Inflammatory macrophage (primary cell): ENCODE measurements around the gene KRT1.

Experiments
- DNase-seq, 2 donors: peaks; one replicate each; pipeline ENCODE4 v3.0.0-alpha.2; 2020 to 2022

Gene KRT1

DNA sequence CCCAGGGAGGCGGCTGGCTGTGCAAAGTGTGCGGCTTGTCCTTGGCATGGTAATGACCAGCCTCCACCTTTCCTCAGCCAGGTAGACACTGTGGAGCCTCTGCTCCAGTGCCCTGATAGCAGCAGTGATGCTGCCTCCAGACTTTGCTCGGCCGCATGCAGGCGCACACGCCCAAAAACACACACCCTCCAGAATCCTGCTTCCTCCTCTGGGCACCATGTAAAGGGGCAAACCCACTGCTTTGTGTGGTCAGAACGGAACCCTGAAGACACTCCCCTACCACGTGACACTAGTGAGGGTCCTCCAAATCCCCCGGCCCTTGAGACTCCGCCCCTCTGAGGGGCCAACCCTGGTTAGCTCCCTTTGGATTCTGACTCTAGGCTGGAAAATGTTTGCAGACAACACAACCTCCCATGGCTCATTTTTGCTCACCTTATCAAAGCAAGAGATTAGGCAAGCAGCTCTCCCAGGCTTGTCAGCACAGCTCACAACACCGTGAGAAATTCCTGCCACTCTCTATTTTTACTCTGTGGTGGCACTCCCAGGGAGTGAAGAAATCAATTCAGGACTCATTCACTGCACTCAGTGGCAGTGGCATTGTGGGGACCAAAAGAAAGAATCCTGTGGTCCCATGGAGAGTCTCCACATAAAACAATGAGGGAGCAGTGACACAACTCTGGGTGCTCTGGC is 18.6 kb upstream of the KRT1 start:
- no peak for DNase-seq

DNA sequence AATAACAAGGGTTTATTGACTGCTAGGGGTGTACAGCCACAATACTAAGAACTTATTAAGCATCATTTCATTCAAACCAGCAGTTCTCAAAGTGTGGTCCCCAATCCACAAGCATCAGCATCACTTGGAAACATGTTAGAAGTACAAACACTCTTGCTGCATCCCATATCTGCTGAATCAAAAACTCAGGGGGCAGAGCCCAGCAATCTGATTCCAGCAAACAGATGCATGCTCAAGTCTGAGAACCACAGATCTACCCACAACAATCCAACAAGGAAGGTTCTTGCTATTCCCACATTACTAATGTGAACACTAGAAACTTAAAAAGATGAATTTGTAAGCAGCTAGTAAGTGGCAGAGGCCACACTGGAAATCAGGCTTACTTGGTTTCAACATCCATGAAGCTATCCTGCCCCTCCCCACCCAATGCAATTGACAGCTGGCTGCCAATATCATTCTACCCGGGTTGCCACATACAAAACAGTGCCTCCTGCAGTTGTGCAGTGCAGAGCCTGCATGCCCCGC is 16.9 kb upstream of the KRT1 start:
- DNase-seq: no peak

DNA sequence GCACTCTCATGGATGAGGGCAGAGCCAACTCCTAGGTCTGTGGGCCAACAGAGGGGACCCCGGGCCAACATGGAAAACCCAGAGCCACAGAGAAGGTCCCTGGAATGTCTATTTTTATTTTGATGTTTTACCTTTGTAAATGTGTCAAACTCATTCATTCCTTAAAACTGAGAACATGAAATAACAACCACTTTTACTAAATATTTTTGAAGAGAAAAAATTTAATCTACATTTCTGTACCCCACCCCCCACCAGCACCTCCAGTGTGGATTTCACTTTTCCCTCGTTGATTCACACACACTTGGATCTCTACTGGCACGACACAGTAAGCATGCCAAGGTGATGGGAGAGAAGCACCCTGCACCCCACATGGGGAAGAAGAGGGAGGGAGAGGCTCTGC is 16.4 kb upstream of the KRT1 start:
- no peak for DNase-seq

DNA sequence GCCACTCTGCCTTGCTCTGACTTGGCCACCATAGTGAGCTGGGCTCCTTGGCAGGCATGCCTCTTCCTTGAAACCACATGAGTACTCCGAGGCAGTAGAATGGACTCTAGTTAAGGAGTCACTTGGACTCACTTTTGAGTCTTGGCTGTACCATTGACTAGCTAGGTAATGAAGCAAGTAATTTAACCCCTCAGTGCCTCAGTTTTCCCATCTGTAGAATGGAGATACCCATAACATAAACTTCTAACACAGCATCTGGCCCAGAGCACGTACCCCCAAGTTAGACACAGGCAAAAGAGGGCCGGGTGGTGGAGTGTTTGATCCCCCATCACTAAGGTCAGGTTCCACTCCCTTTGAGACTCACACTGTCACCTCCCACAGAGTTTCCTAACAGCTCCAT is 14.8 kb upstream of the KRT1 start:
- DNase-seq: no peak

DNA sequence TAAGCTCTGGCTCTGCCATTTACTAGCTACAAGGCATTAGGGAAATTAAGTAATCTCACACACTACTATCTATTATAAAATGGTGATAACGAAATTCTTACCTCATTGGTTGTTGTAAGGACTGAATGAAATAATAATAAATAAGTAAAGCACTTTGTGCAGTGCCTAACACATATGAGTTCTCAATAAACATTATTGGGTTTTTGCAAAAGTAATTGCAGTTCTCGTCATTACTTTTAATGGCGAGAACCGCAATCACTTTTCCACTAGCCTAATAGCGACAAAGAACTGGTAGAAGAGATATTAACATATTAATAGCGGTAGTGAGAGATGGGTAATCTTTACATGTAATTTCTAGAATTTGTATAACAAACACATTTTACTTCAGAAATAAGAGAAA is 13.9 kb upstream of the KRT1 start:
- no peak for DNase-seq

DNA sequence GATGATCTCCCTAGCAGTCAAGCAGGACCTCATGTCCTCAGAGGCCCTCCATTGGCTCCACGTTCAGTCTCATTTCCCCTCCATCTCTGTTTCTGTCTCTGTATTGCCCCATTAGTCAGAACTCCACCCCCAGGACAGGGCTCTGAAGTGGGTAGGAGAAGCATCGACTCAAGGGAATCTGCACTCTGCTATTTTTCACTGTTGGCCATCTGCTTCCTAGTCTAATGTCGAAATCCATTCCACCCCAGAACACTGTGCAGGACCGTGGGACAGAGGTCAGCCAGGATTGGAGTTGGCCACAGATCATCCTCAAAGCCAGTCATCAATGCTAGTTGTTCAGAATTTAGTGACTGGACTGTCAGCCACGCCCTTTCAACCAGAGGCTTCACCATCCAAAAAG is 13.1 kb upstream of the KRT1 start:
- DNase-seq: no peak

DNA sequence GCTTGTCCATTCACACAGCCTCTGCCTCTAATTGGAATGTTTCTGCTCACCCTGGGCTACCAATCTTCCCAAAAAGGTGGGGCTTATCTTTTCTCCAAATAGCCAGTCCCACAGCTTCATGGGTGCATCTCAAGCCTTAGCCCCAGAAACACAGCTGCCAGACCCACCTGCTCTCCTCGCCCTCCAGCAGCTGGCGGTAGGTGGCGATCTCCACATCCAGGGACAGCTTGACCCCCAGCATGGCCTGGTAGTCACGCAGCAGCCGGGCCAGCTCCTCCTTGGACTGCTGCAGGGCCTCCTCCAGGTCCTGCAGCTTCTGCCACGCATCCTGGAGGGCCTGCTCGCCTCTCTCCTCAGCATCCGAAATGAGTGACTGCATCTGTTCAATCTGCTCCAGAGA is 12.0 kb upstream of the KRT1 start:
- no peak for DNase-seq

DNA sequence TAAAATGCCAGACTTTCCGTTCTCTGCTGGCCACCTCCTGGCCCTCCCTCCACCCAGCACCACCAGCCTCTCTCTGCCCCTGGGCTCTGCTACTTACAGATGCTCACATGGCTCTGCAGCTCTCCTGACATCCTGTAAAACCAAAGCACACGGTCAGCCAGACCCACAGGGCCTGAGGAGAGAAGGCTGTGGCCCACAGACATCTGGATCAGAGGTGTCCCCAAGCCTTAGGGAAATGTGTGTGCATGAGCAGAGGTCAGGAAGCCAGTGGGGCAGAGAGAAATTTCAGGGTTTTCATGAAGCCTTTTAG is 11.6 kb upstream of the KRT1 start:
- no peak for DNase-seq

DNA sequence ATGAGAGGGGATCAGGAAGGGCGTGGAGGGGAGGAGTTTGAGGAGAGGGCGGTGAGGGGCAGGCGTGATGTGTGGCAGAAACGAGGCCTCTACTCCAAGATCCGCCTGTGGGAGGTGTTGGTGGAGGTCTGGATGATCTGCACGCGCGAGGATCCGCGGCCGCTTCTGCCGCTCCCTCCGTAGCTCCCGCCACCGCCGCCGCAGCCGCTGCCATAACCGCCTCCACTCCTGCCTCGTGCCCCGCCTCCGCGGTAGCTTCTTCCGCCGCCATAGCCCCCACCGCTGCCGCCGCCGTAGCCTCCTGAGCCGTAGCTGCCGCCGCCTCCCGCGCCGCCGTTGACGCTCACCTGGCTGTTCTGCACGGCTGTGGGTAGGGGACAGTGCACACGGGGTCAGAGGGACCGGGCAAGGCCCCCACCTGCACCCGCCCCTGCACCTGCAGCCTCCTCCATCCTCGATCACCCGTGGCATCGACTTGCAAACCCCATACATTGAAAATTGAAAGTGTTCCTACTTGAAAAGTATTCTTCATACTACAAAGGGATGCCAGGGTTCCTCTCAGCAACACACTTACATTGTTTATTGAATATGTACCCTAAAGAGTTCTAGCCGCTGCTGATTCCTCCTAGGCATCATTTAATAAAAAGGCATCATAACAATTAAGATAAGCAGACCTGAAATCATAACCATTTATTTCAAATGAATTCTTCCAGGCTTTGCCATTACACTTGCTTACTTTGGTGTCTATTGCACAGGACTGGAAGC is 11.1 kb upstream of the KRT1 start:
- DNase-seq: no peak

DNA sequence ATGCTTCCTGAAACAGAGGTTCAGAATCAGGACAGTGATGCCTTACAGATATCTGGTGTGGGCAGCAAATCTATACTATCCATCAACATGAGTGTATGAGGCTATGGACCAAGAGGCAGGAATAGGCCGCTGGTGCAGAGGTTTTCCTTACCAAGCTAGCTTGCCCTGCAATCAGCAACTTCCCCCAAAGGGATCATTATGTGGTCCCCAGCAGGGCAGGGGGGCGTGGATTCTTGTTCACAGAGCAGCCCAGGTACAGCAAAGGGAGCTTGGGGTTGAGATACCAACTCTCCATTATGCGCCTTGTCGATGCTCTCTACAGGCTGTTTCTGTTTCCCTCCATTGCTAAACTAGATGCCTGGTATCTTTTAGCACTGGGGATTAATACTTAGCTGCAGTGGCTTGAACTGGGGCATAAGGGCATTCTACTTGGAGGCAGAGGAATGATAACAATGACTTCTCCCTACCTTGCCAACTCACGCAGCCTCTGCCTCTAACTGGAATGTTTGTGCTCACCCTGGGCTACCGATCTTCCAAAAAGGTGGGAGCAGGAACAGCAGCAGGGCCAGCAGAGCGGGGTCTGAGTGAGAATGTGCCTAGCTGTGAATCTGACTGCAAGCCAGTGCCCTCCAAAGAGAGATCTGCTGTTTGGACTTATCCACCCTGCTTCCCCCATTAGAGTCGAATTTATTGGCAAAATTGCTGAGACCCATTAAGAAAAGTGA is 10.3 kb upstream of the KRT1 start:
- no peak for DNase-seq

DNA sequence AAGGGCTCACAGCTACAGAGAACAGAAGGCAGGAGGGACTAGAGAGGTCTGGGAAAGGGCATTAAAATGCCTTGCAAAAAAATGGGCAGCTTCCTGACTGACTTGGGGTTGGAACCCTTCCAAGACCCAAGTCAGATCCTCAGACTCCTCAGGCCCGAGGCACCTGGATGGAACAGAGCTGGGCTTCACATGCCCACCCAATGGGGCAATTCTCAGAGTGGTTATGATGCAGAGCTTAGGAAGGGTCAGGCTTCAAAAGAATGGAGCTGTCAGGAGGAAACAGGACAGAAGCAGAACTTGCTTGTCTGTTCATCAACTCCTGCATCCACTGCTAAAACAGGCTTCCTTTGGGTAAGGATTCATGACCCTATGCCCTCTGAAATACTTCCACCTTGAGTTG is 9.7 kb upstream of the KRT1 start:
- DNase-seq: no peak

DNA sequence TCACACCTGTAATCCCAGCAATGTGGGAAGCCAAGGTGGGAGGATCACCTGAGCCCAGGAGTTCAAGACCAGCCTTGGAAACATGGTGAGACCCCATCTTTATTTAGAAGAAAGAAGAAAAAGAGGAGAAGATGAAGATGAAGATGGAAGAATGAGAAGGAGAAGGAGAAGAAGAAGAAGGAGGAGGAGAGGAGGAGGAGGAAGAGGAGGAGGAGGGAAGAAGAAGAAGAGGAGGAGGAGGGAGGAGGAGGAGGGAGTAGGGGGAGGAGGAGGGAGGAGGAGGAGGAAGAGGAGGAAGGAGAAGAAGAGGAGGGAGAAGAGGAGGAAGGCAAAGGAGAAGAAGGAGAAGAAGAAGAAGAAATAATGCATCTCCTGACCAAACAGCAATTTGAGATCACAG is 9.0 kb upstream of the KRT1 start:
- DNase-seq: no peak

DNA sequence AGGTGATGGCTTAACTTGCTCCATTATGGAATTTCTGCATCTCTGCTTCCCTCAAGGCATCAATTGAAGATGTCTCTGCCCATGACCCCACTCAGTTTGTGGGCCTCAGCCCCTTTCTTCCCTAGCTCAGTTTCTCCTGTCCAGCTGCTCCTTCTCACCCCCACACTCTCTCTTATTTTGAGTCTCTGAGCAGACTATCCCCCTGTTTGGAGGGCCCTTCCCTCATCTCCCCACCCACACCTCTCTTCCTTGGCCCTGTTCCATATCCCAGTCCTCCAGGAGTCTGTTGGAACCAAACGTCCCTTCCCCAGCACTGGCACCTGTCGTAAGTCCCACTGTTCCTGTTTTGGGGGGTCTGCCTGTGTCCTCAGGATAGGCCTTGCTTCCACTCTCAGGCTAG is 8.3 kb upstream of the KRT1 start:
- DNase-seq: no peak

DNA sequence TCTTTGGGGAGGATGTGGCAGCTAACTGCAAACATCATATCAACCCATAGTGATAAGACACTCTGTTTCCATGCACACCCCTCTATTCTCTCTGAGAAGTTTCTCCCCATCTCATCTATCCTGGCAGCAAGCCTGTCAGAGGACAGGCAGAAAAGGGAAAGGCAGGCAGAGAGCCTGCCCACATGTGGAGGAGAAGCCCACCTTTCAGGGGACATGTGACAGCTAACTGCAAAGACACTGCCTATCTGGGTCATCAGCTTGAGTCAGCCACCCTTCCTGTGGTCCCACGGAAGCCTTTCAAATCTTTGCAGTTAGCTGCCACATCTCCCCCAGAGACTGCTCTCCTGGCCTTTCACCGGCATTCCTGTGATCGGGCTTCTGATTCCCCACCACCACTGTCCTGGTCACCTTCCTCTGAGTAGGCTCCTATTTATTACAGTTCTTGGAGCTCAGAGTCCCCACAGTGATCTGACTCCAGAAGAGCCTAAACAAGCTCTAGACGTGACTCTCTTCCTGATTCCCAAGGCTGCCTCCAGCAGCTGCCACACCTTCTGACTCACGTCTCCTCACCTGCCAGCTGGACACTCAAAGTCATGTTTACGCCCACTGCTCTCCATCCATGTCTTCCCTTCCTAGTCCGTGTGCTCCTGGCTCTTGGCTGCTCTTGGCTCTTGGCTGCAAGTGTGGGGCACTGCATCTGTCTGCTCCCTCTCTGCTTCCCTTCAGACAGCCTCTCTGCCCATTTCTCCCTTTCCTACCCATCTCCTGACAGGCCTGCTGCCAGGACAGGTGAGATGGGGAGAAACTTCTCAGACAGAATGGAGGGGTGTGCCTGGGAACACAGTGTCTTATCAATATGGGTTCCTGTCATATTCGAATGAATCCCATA is 7.5 kb upstream of the KRT1 start:
- no peak for DNase-seq

DNA sequence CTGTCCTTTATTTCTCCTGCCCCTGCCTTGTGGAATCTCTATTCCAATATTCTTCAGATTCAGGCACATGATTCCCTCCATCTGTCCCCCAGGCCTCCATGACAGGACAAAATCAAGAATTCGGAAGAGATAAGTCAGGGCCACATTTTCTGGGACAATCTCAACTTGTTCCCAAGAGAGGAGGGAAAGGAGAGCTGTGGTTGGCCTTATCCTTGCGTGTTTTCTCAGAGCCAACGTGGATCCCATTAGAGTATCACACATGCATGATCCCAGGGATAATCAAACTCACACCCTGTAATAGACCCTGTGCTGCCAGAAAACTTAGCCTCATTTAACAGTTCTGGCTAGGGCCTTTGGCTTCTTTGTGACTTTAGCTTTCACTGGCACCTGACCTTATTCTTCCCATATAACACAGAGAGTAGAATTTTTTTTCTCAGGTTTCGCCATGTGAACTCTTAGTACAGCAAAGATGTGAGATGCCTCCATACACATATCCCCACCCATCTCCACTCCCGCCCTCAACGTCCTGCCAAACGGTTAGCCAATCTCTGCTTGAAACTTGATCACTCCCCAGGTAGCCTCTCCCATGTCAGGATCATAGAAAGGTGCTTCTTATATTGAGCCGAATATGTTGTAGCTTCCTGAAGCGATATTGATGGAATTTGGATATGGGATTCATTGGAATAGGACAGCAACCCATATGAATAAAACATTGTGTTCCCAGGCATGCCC is 6.7 kb upstream of the KRT1 start:
- no peak for DNase-seq

DNA sequence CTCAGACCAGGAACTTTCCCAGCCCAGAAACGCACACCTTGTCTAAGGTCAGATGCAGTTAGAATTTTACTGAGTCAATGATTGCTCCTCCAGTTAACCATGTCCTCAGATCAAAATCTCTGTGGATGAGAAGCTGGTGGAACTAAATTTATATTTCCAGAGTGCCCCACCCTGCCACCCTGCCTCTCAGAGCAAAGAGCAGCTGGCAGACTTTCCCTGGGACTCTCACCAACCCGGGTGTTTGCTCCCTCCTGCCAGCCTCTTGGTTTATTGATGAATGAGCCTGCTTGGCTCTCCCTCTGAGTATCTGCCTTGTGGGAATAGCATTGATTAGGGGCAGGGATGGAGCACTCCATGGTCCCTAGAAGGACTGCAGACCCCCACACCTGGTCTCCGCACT is 5.9 kb upstream of the KRT1 start:
- no peak for DNase-seq

DNA sequence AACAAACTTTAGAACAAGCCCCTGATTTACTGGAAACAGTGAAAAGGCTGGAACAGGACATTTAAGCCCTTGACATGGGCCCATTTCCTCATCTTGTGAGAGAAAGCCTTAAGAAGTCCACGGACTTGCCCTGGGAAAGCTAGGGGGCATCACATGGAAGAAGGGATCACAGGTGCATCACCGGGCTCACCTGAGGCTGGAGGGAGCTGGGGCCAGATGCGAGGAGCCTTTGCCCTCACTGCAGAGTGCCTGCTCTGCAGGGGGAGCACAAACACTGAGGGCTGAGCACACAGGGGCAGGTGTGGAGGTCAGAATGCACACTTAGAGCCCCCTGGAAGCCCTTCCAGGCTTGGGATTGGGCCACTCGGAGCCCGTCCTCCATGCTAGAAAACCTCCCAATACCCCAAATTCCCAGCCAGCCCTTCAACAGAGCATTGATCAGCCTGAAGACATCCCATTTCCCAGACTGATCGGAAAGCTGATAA is 5.2 kb upstream of the KRT1 start:
- no peak for DNase-seq

DNA sequence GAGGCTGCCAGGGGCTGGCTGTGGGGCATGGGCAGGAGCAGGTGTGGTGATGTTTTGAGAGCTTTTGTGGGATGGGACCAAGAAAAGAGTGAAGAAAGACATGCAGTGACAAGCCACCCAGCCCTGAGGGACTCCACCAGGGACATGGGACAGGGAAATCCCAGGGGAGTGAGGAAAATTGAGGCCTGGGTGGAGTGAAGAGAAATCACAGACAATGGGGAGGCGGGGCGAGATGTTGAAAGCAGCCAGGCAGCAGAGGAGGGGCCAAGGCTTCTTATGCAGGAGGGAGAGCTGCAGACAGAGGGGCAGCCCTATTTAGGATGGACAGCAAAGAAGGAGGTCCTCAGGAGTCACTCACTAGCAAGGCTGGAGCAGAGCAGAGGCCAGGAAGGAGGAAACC is 4.2 kb upstream of the KRT1 start:
- DNase-seq: no peak

DNA sequence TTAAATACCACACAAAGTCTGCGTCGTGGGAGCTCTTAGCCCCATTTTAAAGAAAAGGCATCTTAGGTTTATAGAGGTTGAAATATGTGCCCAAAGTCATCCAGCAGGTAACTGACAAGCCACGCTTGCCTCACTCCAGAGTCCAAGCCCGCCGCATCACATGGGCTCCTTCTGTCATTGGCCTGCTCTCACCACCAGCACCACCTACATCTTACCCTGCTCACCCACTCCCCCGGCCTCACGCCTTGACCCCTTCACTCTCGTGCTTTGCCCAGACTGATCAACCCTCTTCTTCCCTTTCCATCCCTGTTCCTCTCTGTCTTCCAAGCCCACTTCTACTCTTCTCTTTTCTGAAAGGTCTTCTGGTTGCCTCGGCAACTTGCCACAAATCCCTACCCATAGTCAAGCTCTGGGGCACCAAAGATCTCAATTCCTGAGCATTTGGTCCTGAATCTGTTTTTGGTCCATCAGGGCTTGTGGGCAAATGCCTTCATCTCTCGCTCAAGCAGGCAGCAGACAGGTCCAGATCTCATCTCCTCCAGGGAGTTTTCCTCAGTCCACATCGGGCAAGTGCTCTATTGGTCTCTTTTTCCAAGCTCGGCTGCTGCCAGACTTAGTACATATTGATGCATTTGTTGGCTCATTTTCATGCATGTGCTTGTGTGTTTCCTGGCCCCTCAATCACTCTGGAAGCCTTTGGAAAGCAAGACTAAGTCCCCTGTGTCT is 3.5 kb upstream of the KRT1 start:
- DNase-seq: no peak

DNA sequence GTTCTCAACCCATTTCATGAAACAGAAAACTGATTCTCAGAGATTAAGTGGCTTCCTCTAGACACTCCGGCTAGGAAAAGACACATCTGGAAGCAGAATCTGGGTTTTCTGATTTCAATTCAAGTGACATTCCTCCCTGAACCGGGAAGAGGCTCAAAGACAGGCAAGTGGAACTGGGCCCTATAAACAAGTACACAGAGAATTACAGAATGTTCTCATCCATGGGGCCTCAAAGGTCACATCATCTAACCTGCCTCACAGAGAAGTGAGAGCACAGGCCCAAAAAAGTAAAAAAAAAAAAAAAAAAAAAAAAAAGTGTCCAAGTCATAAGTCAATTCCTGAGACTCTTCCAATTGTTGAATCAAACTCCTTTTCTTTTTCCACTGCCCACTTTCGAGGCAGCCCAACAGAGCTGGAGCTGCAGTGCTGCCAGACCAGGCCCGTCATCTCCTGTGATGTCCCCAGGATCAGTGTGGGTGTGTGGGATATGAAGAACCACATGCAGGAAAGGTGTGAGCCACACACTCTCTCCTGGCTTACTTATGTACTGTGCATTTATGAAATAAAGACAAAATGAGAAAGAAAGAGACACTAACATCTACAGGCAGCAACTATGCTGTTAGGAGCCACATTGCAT is 2.8 kb upstream of the KRT1 start:
- no peak for DNase-seq

DNA sequence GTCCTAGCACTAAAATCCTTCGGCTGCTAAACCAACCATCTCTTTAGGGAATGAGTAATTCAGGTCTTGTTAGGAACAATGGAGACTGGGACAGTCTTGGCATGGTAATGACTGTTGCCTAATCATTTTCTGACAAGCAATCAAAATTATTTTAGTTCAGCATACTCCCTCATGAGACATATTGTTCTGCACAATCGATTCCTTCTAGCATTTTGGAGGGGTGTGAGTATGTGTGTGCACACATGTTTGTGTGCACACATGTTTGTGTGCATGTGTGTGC is 2.1 kb upstream of the KRT1 start:
- no peak for DNase-seq
